ENCODE data around the gene MAGEA2B.
"Not testable (repeated sequence)": the region's sequence is repeated elsewhere in the genome, so short reads cannot be mapped to it uniquely, and the experiment has no call there.

The MAGEA2B gene

DNA sequence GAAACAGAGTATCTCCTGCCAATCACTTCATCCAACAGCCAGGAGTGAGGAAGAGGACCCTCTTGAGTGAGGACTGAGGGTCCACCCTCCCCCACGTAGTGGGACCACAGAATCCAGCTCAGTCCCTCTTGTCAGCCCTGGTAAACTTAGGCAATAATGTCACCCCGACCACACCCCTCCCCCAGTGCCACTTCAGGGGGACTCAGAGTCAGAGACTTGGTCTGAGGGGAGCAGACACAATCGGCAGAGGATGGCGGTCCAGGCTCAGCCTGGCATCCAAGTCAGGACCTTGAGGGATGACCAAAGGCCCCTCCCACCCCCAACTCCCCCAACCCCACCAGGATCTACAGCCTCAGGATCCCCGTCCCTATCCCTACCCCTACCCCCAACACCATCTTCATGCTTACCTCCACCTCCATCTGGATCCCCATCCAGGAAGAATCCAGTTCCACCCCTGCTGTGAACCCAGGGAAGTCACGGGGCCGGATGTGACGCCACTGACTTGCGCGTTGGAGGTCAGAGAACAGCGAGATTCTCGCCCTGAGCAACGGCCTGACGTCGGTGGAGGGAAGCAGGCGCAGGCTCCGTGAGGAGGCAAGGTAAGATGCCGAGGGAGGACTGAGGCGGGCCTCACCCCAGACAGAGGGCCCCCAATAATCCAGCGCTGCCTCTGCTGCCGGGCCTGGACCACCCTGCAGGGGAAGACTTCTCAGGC, 19.0 kb downstream of the MAGEA2B start, which contains the start of the genes CSAG1 and MAGEA12:
Gene CSAG1, minus strand, starts transcription at position 461 of the 715 bp plus-strand sequence. CDS start 1,261 bp downstream, outside the sequence.
Gene MAGEA12, plus strand, starts transcription at position 497 of the 715 bp plus-strand sequence. CDS start 2,405 bp downstream, outside the sequence.
- no peak within 1 kb of the TSS for H3K4me3 ChIP-seq (ENCODE audit: low read length)
- no peaks in the 10 kb centered on the region for H3K27me3 ChIP-seq (ENCODE audit: control insufficient read depth, insufficient read depth, low read length)
- H3K4me2 ChIP-seq (ENCODE audit: low read length): no peak within 1 kb of the TSS
- no peaks in the 10 kb centered on the region for H3K36me3 ChIP-seq (ENCODE audit: insufficient read depth, low read length)
- no peaks in the 10 kb centered on the region for H3K9me3 ChIP-seq (replicated peaks; ENCODE audit: low read length)
- H3K4me1 ChIP-seq (ENCODE audit: control insufficient read depth, insufficient read depth, low read length): no peaks in the 10 kb centered on the region
- no peak within 1 kb of the TSS for H3K9ac ChIP-seq (ENCODE audit: low read depth, low read length)

DNA sequence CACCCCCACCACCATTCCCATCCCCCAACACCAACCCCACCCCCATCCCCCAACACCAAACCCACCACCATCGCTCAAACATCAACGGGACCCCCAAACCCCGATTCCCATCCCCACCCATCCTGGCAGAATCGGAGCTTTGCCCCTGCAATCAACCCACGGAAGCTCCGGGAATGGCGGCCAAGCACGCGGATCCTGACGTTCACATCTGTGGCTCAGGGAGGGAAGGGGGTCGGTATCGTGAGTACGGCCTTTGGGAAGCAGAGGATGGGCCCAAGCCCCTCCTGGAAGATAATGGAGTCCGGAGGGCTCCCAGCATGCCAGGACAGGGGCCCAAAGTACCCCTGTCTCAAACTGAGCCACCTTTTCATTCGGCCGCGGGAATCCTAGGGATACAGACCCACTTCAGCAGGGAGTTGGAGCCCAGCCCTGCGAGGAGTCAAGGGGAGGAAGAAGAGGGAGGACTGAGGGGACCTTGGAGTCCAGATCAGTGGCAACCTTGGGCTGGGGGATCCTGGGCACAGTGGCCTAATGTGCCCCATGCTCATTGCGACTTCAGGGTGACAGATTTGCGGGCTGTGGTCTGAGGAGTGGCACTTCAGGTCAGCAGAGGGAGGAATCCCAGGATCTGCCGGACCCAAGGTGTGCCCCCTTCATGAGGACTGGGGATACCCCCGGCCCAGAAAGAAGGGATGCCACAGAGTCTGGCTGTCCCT, 19.9 kb downstream of the MAGEA2B start:
- not testable (repeated sequence) for H3K4me3 ChIP-seq (ENCODE audit: low read length); H3K9ac ChIP-seq (ENCODE audit: low read depth, low read length); H3K36me3 ChIP-seq (ENCODE audit: insufficient read depth, low read length); H3K4me2 ChIP-seq (ENCODE audit: low read length); H3K27me3 ChIP-seq (ENCODE audit: control insufficient read depth, insufficient read depth, low read length); H3K9me3 ChIP-seq (replicated peaks; ENCODE audit: low read length); H3K4me1 ChIP-seq (ENCODE audit: control insufficient read depth, insufficient read depth, low read length)

DNA sequence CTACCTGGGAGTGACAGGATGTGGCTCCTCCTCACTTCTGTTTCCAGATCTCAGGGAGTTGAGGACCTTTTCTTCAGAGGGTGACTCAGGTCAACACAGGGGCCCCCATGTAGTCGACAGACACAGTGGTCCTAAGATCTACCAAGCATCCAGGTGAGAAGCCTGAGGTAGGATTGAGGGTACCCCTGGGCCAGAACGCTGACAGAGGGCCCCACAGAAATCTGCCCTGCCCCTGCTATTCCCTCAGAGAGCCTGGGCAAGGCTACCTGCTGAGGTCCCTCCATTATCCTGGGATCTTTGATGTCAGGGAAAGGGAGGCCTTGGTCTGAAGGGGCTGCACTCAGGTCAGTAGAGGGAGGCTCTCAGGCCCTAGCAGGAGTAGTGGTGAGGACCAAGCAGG, 20.7 kb downstream of the MAGEA2B start:
- no peaks in the 10 kb centered on the region for H3K27me3 ChIP-seq (ENCODE audit: control insufficient read depth, insufficient read depth, low read length)
- no peak overlapping the region for H3K4me3 ChIP-seq (ENCODE audit: low read length)
- no peaks in the 10 kb centered on the region for H3K4me1 ChIP-seq (ENCODE audit: control insufficient read depth, insufficient read depth, low read length)
- no peak overlapping the region for H3K9ac ChIP-seq (ENCODE audit: low read depth, low read length)
- no peak overlapping the region for H3K4me2 ChIP-seq (ENCODE audit: low read length)
- H3K9me3 ChIP-seq (replicated peaks; ENCODE audit: low read length): no peaks in the 10 kb centered on the region
- H3K36me3 ChIP-seq (ENCODE audit: insufficient read depth, low read length): no peaks in the 10 kb centered on the region

DNA sequence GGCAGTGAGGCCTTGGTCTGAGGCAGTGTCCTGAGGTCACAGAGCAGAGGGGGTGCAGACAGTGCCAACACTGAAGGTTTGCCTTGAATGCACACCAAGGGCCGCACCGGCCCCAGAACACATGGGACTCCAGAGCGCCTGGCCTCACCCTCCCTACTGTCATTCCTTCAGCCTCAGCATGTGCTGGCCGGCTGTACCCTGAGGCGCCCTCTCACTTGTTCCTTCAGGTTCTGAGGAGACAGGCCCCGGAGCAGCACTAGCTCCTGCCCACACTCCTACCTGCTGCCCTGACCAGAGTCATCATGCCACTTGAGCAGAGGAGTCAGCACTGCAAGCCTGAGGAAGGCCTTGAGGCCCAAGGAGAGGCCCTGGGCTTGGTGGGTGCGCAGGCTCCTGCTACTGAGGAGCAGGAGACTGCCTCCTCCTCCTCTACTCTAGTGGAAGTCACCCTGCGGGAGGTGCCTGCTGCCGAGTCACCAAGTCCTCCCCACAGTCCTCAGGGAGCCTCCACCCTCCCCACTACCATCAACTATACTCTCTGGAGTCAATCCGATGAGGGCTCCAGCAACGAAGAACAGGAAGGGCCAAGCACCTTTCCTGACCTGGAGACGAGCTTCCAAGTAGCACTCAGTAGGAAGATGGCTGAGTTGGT, 21.6 kb downstream of the MAGEA2B start:
- Histone ChIP-seq H3K9me3 (replicated peaks; ENCODE audit: low read length) (no peaks in the 10 kb centered on the region), H3K9ac (ENCODE audit: low read depth, low read length) (no peak overlapping the region), H3K4me1 (ENCODE audit: control insufficient read depth, insufficient read depth, low read length) (no peaks in the 10 kb centered on the region), H3K4me2 (ENCODE audit: low read length) (no peak overlapping the region), H3K4me3 (ENCODE audit: low read length) (no peak overlapping the region), H3K36me3 (ENCODE audit: insufficient read depth, low read length) (no peaks in the 10 kb centered on the region), H3K27me3 (ENCODE audit: control insufficient read depth, insufficient read depth, low read length) (no peaks in the 10 kb centered on the region)

DNA sequence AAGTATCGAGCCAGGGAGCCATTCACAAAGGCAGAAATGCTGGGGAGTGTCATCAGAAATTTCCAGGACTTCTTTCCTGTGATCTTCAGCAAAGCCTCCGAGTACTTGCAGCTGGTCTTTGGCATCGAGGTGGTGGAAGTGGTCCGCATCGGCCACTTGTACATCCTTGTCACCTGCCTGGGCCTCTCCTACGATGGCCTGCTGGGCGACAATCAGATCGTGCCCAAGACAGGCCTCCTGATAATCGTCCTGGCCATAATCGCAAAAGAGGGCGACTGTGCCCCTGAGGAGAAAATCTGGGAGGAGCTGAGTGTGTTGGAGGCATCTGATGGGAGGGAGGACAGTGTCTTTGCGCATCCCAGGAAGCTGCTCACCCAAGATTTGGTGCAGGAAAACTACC, 22.1 kb downstream of the MAGEA2B start:
- not testable (repeated sequence) for H3K4me1 ChIP-seq (ENCODE audit: control insufficient read depth, insufficient read depth, low read length); H3K36me3 ChIP-seq (ENCODE audit: insufficient read depth, low read length); H3K4me3 ChIP-seq (ENCODE audit: low read length); H3K9me3 ChIP-seq (replicated peaks; ENCODE audit: low read length); H3K27me3 ChIP-seq (ENCODE audit: control insufficient read depth, insufficient read depth, low read length); H3K9ac ChIP-seq (ENCODE audit: low read depth, low read length); H3K4me2 ChIP-seq (ENCODE audit: low read length)

DNA sequence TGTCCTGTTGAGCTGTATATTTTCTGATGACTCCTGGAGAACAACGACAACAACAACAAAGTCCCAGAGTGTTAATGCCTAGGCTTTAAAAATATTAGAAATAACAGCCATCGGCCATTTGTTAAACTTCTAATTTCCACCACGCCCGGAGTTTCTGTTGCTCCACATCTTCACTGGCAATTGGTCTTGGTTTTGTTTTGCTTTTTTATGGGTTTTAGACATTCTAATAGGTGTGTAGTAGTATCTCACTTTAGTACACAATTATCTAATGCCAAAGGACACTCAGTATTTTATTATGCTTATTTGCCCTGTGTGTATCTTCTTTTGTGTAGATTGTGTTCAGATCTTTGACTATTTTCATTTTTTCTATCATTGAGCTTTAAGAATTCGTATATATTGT, 24.1 kb downstream of the MAGEA2B start:
- no peaks in the 10 kb centered on the region for H3K36me3 ChIP-seq (ENCODE audit: insufficient read depth, low read length)
- H3K4me3 ChIP-seq (ENCODE audit: low read length): no peak overlapping the region
- H3K4me2 ChIP-seq (ENCODE audit: low read length): no peak overlapping the region
- H3K27me3 ChIP-seq (ENCODE audit: control insufficient read depth, insufficient read depth, low read length): no peaks in the 10 kb centered on the region
- H3K9me3 ChIP-seq (replicated peaks; ENCODE audit: low read length): no peaks in the 10 kb centered on the region
- H3K4me1 ChIP-seq (ENCODE audit: control insufficient read depth, insufficient read depth, low read length): no peaks in the 10 kb centered on the region
- no peak overlapping the region for H3K9ac ChIP-seq (ENCODE audit: low read depth, low read length)

DNA sequence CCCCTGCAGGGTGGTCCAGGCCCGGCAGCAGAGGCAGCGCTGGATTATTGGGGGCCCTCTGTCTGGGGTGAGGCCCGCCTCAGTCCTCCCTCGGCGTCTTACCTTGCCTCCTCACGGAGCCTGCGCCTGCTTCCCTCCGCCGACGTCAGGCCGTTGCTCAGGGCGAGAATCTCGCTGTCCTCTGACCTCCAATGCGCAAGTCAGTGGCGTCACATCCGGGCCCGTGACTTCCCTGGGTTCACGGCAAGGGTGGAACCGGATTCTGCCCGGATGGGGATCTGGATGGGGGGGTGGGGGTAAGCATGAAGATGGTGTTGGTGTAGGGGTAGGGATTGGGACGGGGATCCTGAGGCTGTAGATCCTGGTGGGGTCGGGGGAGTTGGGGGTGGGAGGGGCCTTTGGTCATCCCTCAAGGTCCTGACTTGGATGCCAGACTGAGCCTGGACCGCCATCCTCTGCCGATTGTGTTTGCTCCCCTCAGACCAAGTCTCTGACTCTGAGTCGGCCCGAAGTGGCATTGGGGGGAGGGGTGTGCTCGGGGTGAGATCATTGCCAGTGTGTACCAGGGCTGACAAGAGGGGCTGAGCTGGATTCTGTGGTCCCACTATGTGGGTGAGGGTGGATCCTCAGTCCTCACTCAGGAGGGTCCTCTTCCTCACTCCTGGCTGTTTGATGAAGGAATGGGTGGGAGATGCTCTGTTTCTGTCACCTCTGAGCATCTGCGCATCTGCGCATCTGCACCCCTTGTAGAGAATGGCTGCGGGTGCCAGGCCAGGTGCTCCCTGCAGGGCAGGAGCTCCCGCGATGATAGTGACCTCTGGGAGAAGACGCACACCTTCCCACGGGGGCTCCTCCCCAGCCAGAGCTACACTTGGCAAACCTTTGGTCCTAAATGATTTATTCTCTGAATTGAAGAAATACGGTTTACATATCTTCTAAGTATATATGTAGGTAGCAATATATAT, 39.5 kb downstream of the MAGEA2B start, which contains the start of gene MAGEA2:
Gene MAGEA2, minus strand, starts transcription at position 157 of the 965 bp plus-strand sequence. CDS start 2,479 bp downstream, outside the sequence.
- not testable (repeated sequence) for H3K4me1 ChIP-seq (ENCODE audit: control insufficient read depth, insufficient read depth, low read length); H3K9ac ChIP-seq (ENCODE audit: low read depth, low read length); H3K9me3 ChIP-seq (replicated peaks; ENCODE audit: low read length); H3K36me3 ChIP-seq (ENCODE audit: insufficient read depth, low read length); H3K4me3 ChIP-seq (ENCODE audit: low read length); H3K4me2 ChIP-seq (ENCODE audit: low read length); H3K27me3 ChIP-seq (ENCODE audit: control insufficient read depth, insufficient read depth, low read length)

DNA sequence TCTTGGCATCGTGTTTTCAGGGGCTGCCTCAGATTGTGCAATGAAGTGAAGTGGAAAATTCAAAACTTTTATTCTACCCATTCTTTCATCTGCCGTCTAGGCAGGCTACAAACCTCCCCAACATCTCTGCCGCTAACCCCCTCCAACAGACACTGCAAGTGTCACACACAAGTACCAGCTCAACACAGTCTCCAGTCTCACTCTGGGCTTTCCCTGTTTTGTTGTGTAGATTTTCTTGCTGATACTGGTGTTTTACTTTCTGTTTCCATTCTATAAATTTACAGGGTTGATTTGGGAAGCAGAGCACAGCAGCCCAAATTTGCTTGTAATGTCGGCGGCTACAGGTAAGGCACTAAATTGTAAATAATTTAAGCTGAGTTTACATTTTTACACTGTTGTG, 40.4 kb downstream of the MAGEA2B start:
- not testable (repeated sequence) for H3K9ac ChIP-seq (ENCODE audit: low read depth, low read length); H3K4me3 ChIP-seq (ENCODE audit: low read length); H3K4me2 ChIP-seq (ENCODE audit: low read length); H3K36me3 ChIP-seq (ENCODE audit: insufficient read depth, low read length); H3K4me1 ChIP-seq (ENCODE audit: control insufficient read depth, insufficient read depth, low read length); H3K9me3 ChIP-seq (replicated peaks; ENCODE audit: low read length); H3K27me3 ChIP-seq (ENCODE audit: control insufficient read depth, insufficient read depth, low read length)

- not testable (repeated sequence) for H3K27me3 ChIP-seq (ENCODE audit: control insufficient read depth, insufficient read depth, low read length); H3K36me3 ChIP-seq (ENCODE audit: insufficient read depth, low read length); H3K4me2 ChIP-seq (ENCODE audit: low read length); H3K4me1 ChIP-seq (ENCODE audit: control insufficient read depth, insufficient read depth, low read length); H3K4me3 ChIP-seq (ENCODE audit: low read length); H3K9ac ChIP-seq (ENCODE audit: low read depth, low read length); H3K9me3 ChIP-seq (replicated peaks; ENCODE audit: low read length)
These were observed 44.5 kb downstream of the MAGEA2B start, which contains the start of gene CSAG3 for GRCh38 chrX:152758918-152759317. Gene CSAG3 (plus strand): TSS chrX:152759218.

GRCh38 chrX:152759544-152759943, 45.1 kb downstream of the MAGEA2B start:
- H3K27me3 ChIP-seq (ENCODE audit: control insufficient read depth, insufficient read depth, low read length): not testable (repeated sequence)

GRCh38 chrX:152761582-152761981, 47.2 kb downstream of the MAGEA2B start:
- H3K4me1 ChIP-seq (ENCODE audit: control insufficient read depth, insufficient read depth, low read length); H3K9me3 ChIP-seq (replicated peaks; ENCODE audit: low read length): not testable (repeated sequence)

More at GRCh38 chrX:152759544-152759943, 45.1 kb downstream of the MAGEA2B start:
- not testable (repeated sequence) for H3K36me3 ChIP-seq (ENCODE audit: insufficient read depth, low read length); H3K4me2 ChIP-seq (ENCODE audit: low read length); H3K9ac ChIP-seq (ENCODE audit: low read depth, low read length); H3K4me3 ChIP-seq (ENCODE audit: low read length); H3K4me1 ChIP-seq (ENCODE audit: control insufficient read depth, insufficient read depth, low read length); H3K9me3 ChIP-seq (replicated peaks; ENCODE audit: low read length)

More at GRCh38 chrX:152761582-152761981, 47.2 kb downstream of the MAGEA2B start:
- H3K9ac ChIP-seq (ENCODE audit: low read depth, low read length); H3K36me3 ChIP-seq (ENCODE audit: insufficient read depth, low read length); H3K4me2 ChIP-seq (ENCODE audit: low read length); H3K27me3 ChIP-seq (ENCODE audit: control insufficient read depth, insufficient read depth, low read length); H3K4me3 ChIP-seq (ENCODE audit: low read length): not testable (repeated sequence)

Measured in skeletal muscle satellite cell (primary cell).